K562 (cell line): ENCODE measurements around the gene MBNL2.

Experiments
- EZH2 ChIP-seq: IDR thresholded peaks from 2 replicates; pipeline ENCODE4 v1.6.1; 2012; ENCODE audit warnings: low read depth, mild to moderate bottlenecking, inconsistent platforms, low read length, borderline replicate concordance
- HEY1 ChIP-seq: fragments of 250-450 bp; sonication (Bioruptor Pico); IDR thresholded peaks from 2 replicates; pipeline ENCODE4 v1.5.0; 2020; ENCODE audit warnings: mild to moderate bottlenecking, moderate library complexity, borderline replicate concordance
- NFRKB ChIP-seq: fragments of 450-650 bp; IDR thresholded peaks from 2 replicates; pipeline ENCODE4 v1.6.1; 2016; ENCODE audit warnings: low read depth
- PCBP2 ChIP-seq: fragments of 200-400 bp; formaldehyde crosslinking; IDR thresholded peaks from 2 replicates; pipeline ENCODE4 v1.6.1; 2018; ENCODE audit warnings: low read length, low read depth, mild to moderate bottlenecking, moderate library complexity; ENCODE audit not compliant: poor library complexity, severe bottlenecking
- PPARD ChIP-seq: fragments of 250-450 bp; sonication (Bioruptor Pico); IDR thresholded peaks from 2 replicates; pipeline ENCODE4 v1.8.0; 2022; ENCODE audit warnings: inconsistent platforms, mild to moderate bottlenecking, moderate library complexity
- RAD21 ChIP-seq, 2 experiments: fragments of 250-450 bp in 1 of 2; fragments of 450-650 bp in 1 of 2; sonication (Bioruptor Pico) in 1 of 2; formaldehyde crosslinking in 1 of 2; IDR thresholded peaks in 1 of 2; conservative IDR thresholded peaks in 1 of 2; 2 replicates each; pipeline versions ENCODE4 v1.4.0 to v1.8.0; 2020 to 2022; ENCODE audit warnings: mild to moderate bottlenecking in 2 of 2, moderate library complexity in 1 of 2
- RBM22 ChIP-seq: fragments of 200-400 bp; formaldehyde crosslinking; IDR thresholded peaks from 2 replicates; pipeline ENCODE4 v1.6.1; 2018; ENCODE audit warnings: low read length, low read depth; ENCODE audit not compliant: poor library complexity, severe bottlenecking
- SRSF1 ChIP-seq: fragments of 200-400 bp; formaldehyde crosslinking; IDR thresholded peaks from 2 replicates; pipeline ENCODE4 v1.6.1; 2017; ENCODE audit warnings: mild to moderate bottlenecking, low read depth, low read length, moderate library complexity
- SUPT5H ChIP-seq: fragments of 450-650 bp; IDR thresholded peaks from 2 replicates; pipeline ENCODE4 v1.6.1; 2016

- no peak for TF ChIP-seq NFRKB
- TF ChIP-seq PPARD (CRISPR knock-in tag), result no peak
- no peak for TF ChIP-seq HEY1
- TF ChIP-seq PCBP2, result no peak
- no peak for TF ChIP-seq SUPT5H
- TF ChIP-seq EZH2, result no peak
- TF ChIP-seq SRSF1, result no peak
- TF ChIP-seq RAD21 (CRISPR knock-in tag; conservative IDR thresholded peaks at IDR 0.05 in 1 of 2, IDR thresholded peaks at IDR 0.05 in 1 of 2), result no peak
- no peak for TF ChIP-seq RBM22
Observed at GRCh38 chr13:97214921-97215320, 7.2 kb upstream of the MBNL2 start.
